B cell (primary cell): ENCODE measurements around the gene SUB1. TPM values are rescaled to one million over a fixed set of nuclear protein-coding genes. Genes with fewer than 3 reads are reported as not detected.
"Not testable (repeated sequence)": the region's sequence is repeated elsewhere in the genome, so short reads cannot be mapped to it uniquely, and the experiment has no call there.

ENCODE experiments used
- ATAC-seq: fragments of 200-7000 bp; cut with Tn5 transposase; one replicate; pipeline ENCODE4 v1.10.0; 2021; ENCODE audit warnings: low read depth, mild to moderate bottlenecking, moderate number of reproducible peaks, moderate library complexity
- CTCF ChIA-PET: fragments of 350-600 bp; sonication (Branson Sonifier 250); formaldehyde crosslinking; loops from one replicate; lab custom pipeline; 2021; ENCODE audit warnings: antibody characterized with exemption, inconsistent platforms; lab: Charles Lee
- POLR2A ChIA-PET: fragments of 350-600 bp; sonication (Branson Sonifier 250); formaldehyde crosslinking; loops from one replicate; lab custom pipeline; 2021; ENCODE audit warnings: antibody characterized with exemption; lab: Charles Lee
- DNase-seq: peaks from one replicate; pipeline ENCODE4 v3.0.0; 2013
- H2AFZ ChIP-seq: 2 replicates; pipeline ENCODE4 v1.6.1; 2012; ENCODE audit warnings: mild to moderate bottlenecking, low read depth, low read length; ENCODE audit not compliant: insufficient read depth, poor library complexity, severe bottlenecking
- H3K27ac ChIP-seq, 2 donors: 1 replicate in 1 of 2; 2 replicates in 1 of 2; pipeline ENCODE4 v1.5.1; 2012 to 2013; ENCODE audit warnings: low read length in 2 of 2, mild to moderate bottlenecking in 2 of 2, moderate library complexity in 1 of 2
- H3K27me3 ChIP-seq, 4 experiments: fragments of 200-600 bp in 1 of 4; sonication (generic) in 1 of 4; replicated peaks in 1 of 4; 1 replicate in 2 of 4; 2 replicates in 2 of 4; pipeline versions ENCODE4 v1.6.1 to v1.7.0; 2013 to 2016; ENCODE audit warnings: low read length in 3 of 4, mild to moderate bottlenecking in 2 of 4, mixed read lengths in 1 of 4, moderate library complexity in 1 of 4; ENCODE audit not compliant: insufficient read depth in 4 of 4, control insufficient read depth in 3 of 4; ENCODE audit errors: control extremely low read depth in 1 of 4
- H3K36me3 ChIP-seq, 2 experiments: replicated peaks in 1 of 2; 1 replicate in 1 of 2; 2 replicates in 1 of 2; pipeline versions ENCODE4 v1.6.1 to v1.7.1; 2013; ENCODE audit warnings: low read length in 1 of 2; ENCODE audit not compliant: insufficient read depth in 2 of 2, control insufficient read depth in 1 of 2; ENCODE audit errors: control extremely low read depth in 1 of 2, extremely low read depth in 1 of 2
- H3K4me1 ChIP-seq, 2 donors: fragments of 200-600 bp in 1 of 2; sonication (generic) in 1 of 2; 1 replicate in 1 of 2; 2 replicates in 1 of 2; pipeline versions ENCODE4 v1.5.1 to v1.6.1; 2013 to 2017; ENCODE audit warnings: low read length in 2 of 2; ENCODE audit not compliant: control insufficient read depth in 2 of 2, insufficient read depth in 2 of 2
- H3K4me2 ChIP-seq: replicated peaks from 2 replicates; pipeline ENCODE3; 2012; ENCODE audit warnings: mild to moderate bottlenecking, low read depth, low read length; ENCODE audit not compliant: poor library complexity, severe bottlenecking
- H3K4me3 ChIP-seq, 5 experiments: fragments of 200-600 bp in 1 of 5; sonication (generic) in 1 of 5; 1 replicate in 3 of 5; 2 replicates in 2 of 5; pipeline versions ENCODE4 v1.5.1 to v1.7.0; 2011 to 2016; ENCODE audit warnings: low read length in 4 of 5, mild to moderate bottlenecking in 4 of 5, low read depth in 2 of 5, control low read depth in 1 of 5, moderate library complexity in 1 of 5; ENCODE audit not compliant: insufficient read depth in 1 of 5; ENCODE audit errors: control extremely low read depth in 1 of 5, extremely low read depth in 1 of 5
- H3K79me2 ChIP-seq: fragments of 200-600 bp; sonication (generic); one replicate; pipeline ENCODE4 v1.6.0; 2016; ENCODE audit warnings: low read length; ENCODE audit not compliant: control insufficient read depth, insufficient read depth
- H3K9ac ChIP-seq: fragments of 200-600 bp; sonication (generic); 2 replicates; pipeline ENCODE4 v1.6.1; 2017; ENCODE audit warnings: mild to moderate bottlenecking, low read length, moderate library complexity
- H3K9me3 ChIP-seq, 3 donors: one replicate each; pipeline versions ENCODE4 v1.6.1 to v1.7.1; 2013; ENCODE audit warnings: low read length in 2 of 3; ENCODE audit not compliant: control insufficient read depth in 2 of 3, insufficient read depth in 1 of 3; ENCODE audit errors: control extremely low read depth in 1 of 3
- H4K20me1 ChIP-seq: 2 replicates; pipeline ENCODE4 v1.6.0; 2012; ENCODE audit warnings: mild to moderate bottlenecking, low read length; ENCODE audit not compliant: insufficient read depth, control insufficient read depth, poor library complexity, severe bottlenecking
- H3K27ac Mint-ChIP-seq: one replicate; pipeline ENCODE4 v1.8.0; 2021; ENCODE audit warnings: mixed read lengths
- H3K27me3 Mint-ChIP-seq: one replicate; pipeline ENCODE4 v1.8.0; 2021; ENCODE audit warnings: mixed read lengths
- H3K4me1 Mint-ChIP-seq: one replicate; pipeline ENCODE4 v1.8.0; 2021; ENCODE audit warnings: mixed read lengths
- H3K4me3 Mint-ChIP-seq: one replicate; pipeline ENCODE4 v1.8.0; 2021; ENCODE audit warnings: mixed read lengths
- H3K9me3 Mint-ChIP-seq: one replicate; pipeline ENCODE4 v1.8.0; 2022; ENCODE audit warnings: mixed read lengths; ENCODE audit not compliant: insufficient read depth
- EZH2 ChIP-seq: IDR thresholded peaks from 2 replicates; pipeline ENCODE4 v1.6.1; 2012; ENCODE audit warnings: borderline replicate concordance, low read depth, mild to moderate bottlenecking, moderate library complexity, low read length; ENCODE audit not compliant: insufficient read depth, poor library complexity, severe bottlenecking
- WGBS: methylation state at CpG from one replicate; pipeline ENCODE4 v1.1.5; 2013; ENCODE audit warnings: missing lambda C conversion rate; ENCODE audit not compliant: insufficient coverage; 5-methylcytosine and 5-hydroxymethylcytosine counted together
- intact Hi-C: fragments of 100-400 bp; cut with micrococcal nuclease; formaldehyde crosslinking; loops from one replicate; pipeline ENCODE4 v1.10.0; 2022
- polyA plus RNA-seq: library from polyadenylated mRNA; depleted of rRNA; stranded (reverse); fragments of >200 nt; gene quantifications from 2 replicates; pipeline ENCODE4 v1.2.3, GENCODE V29; 2012
- total RNA-seq, 2 donors: library from RNA; stranded (reverse); fragments of 120-200 nt in 1 of 2; gene quantifications; 1 replicate in 1 of 2; 2 replicates in 1 of 2; pipeline versions ENCODE4 v1.2.3 to v1.2.4, GENCODE V29; 2013 to 2022
- TF ChIP-seq, protein P1 (sequence below): fragments of 200-600 bp; IDR thresholded peaks from one replicate; pipeline ENCODE4 v1.8.0; 2022; ENCODE audit warnings: antibody characterized with exemption, mild to moderate bottlenecking

Gene SUB1
- total and polyA plus RNA-seq, 2 donors (not counting 1 experiment from before 2014, with no cell fraction given), result 55.4 to 117 TPM

DNA sequence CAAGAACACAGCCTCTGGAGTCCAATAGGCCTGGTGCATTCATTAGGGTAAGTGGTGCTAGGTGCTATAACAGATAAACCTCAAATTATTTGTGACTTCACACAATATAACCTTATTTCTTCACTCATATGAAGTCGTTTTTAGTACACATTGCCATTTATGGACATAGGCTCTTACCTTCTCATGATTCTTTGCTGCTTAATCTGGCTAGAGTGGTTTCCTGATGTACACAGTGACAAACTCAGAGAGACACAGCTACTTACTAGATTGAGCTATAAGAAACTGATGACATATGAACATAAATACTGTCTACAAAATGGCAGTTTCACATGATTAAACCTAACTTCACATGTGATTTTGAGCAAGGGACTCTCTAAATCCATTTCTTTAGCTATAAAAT lies 14.2 kb upstream of the SUB1 start:
- Mint-ChIP-seq H3K9me3 (no peaks in the 10 kb centered on the region), H3K27me3 (no peaks in the 10 kb centered on the region), H3K27ac (no peak overlapping the region), H3K4me1 (peaks cover 20% of the 10 kb centered on the region), H3K4me3 (no peak overlapping the region)
- H3K4me1 ChIP-seq, result peaks cover 23 to 34% of the 10 kb centered on the region in 2 donors
- H3K4me3 ChIP-seq, result no peak overlapping the region
- DNase-seq (no peak), ATAC-seq (no peak)
- POLR2A ChIA-PET, result no interaction called here
- no peak overlapping the region for H3K27ac ChIP-seq
- TF ChIP-seq, protein P1, sequence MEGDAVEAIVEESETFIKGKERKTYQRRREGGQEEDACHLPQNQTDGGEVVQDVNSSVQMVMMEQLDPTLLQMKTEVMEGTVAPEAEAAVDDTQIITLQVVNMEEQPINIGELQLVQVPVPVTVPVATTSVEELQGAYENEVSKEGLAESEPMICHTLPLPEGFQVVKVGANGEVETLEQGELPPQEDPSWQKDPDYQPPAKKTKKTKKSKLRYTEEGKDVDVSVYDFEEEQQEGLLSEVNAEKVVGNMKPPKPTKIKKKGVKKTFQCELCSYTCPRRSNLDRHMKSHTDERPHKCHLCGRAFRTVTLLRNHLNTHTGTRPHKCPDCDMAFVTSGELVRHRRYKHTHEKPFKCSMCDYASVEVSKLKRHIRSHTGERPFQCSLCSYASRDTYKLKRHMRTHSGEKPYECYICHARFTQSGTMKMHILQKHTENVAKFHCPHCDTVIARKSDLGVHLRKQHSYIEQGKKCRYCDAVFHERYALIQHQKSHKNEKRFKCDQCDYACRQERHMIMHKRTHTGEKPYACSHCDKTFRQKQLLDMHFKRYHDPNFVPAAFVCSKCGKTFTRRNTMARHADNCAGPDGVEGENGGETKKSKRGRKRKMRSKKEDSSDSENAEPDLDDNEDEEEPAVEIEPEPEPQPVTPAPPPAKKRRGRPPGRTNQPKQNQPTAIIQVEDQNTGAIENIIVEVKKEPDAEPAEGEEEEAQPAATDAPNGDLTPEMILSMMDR, result no peak
- no peak for TF ChIP-seq EZH2
- no peak overlapping the region for H3K9ac ChIP-seq
- intact Hi-C loops, result no loop called here
- CTCF ChIA-PET, result interaction anchor here (1.2 kb wide), 1 partner anchor 19 kb away, joined by 6 read pairs; no protein-coding TSS in a partner anchor
- no peaks in the 10 kb centered on the region for H3K36me3 ChIP-seq
- H3K79me2 ChIP-seq, result no peaks in the 10 kb centered on the region
- H3K4me2 ChIP-seq, result no peak overlapping the region
- no peaks in the 10 kb centered on the region for H3K27me3 ChIP-seq
- WGBS, result no CpG with 5 or more reads among the region's 1 CpG
- H4K20me1 ChIP-seq, result no peaks in the 10 kb centered on the region
- no peaks in the 10 kb centered on the region for H3K9me3 ChIP-seq
- no peak overlapping the region for H2AFZ ChIP-seq

DNA sequence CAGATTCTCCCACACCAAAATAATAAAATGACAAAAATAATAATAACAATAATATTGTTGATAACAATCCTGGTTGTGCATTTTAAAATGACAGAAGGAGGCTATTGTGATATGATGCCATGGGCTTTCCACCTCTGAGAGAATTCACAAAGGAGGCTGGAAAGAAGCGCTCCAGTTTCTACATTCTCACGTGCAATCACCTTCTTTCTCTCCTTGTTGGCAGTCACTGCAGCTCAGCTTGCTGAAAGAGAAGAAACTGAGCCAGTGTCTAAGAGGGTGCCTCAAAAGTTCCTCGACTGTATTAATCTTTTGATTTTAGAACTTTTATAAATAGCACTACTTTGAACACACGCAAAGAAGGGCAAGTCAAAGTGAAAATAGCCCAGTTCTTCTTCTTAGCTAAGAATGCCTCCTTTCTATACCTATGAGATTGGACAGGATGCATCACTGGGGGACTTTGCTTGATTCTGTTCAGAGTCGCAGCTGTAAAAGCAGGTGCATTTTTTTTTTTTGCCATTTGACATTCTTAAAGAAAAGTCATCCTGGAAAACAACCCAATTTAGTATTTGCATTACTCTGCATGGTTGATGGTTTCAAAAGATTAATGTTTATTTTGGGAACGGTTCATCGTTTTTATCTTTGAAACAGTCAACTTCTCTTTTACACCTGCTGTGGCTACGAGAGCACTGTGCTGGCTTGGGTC lies 12.4 kb upstream of the SUB1 start:
- no peaks in the 10 kb centered on the region for H3K79me2 ChIP-seq
- peak overlapping the region; percentile 26 for H3K9ac ChIP-seq
- H3K27ac ChIP-seq, result peak overlapping the region; percentile 35 to 49
- Mint-ChIP-seq H3K27ac (peak overlapping the region; percentile 26), H3K27me3 (no peaks in the 10 kb centered on the region), H3K4me1 (peaks cover 22% of the 10 kb centered on the region), H3K4me3 (peak overlapping the region; percentile 50), H3K9me3 (no peaks in the 10 kb centered on the region)
- POLR2A ChIA-PET, result interaction anchor here (0.6 to 0.7 kb wide), 2 partner anchors 11 to 13 kb away, joined by 3 to 6 read pairs; no protein-coding TSS in a partner anchor
- H3K4me2 ChIP-seq, result peak overlapping the region; percentile 47
- no CpG with 5 or more reads among the region's 8 CpGs for WGBS
- CTCF ChIA-PET, result interaction anchor here (0.7 to 1.9 kb wide), 5 partner anchors 15 to 86 kb away, joined by 3 to 10 read pairs (median 3); no protein-coding TSS in a partner anchor
- H3K4me1 ChIP-seq, result peaks cover 23 to 34% of the 10 kb centered on the region in 2 donors
- H3K27me3 ChIP-seq, result no peaks in the 10 kb centered on the region
- peak overlapping the region; percentile 5 to 27 (median 7) for H3K4me3 ChIP-seq
- no peaks in the 10 kb centered on the region for H3K36me3 ChIP-seq
- no peaks in the 10 kb centered on the region for H4K20me1 ChIP-seq
- TF ChIP-seq, protein P1, result no peak
- TF ChIP-seq EZH2, result no peak
- intact Hi-C loops, result no loop called here
- H2AFZ ChIP-seq, result peak overlapping the region; percentile 29
- DNase-seq (peak; percentile 59), ATAC-seq (peak; percentile 80)
- H3K9me3 ChIP-seq, result no peaks in the 10 kb centered on the region

DNA sequence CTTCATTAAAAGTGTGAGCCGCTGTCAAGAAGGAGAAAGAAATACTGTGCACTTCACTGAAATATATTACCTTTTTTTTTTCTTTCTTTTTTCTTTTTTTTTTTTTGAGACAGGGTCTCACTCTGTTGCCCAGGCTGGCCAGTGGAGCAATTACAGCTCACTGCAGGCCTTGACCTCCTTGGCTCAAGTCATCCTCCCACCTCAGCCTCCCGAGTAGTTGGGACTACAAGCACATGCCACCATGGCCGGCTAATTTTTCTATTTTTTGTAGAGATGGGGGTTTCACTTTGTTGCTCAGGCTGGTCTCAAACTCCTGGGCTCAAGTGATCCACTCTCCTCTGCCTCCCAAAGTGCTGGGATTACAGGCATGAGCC lies 11.9 kb upstream of the SUB1 start:
- intact Hi-C loops, H3K9me3 Mint-ChIP-seq, ATAC-seq, H3K79me2 ChIP-seq, H3K36me3 ChIP-seq, H2AFZ ChIP-seq, DNase-seq, H3K27me3 ChIP-seq, H3K9ac ChIP-seq, H3K27me3 Mint-ChIP-seq, H3K9me3 ChIP-seq, H4K20me1 ChIP-seq, H3K27ac Mint-ChIP-seq: not testable (repeated sequence)
- Mint-ChIP-seq H3K4me3 (peak overlapping the region; percentile 50), H3K4me1 (peaks cover 24% of the 10 kb centered on the region)
- Histone ChIP-seq H3K4me2 (peak overlapping the region; percentile 47), H3K27ac (peak overlapping the region in 1 of 2 donors; percentile 49), H3K4me1 (peaks cover 27 to 39% of the 10 kb centered on the region in 2 donors), H3K4me3 (peak overlapping the region in 1 of 5 experiments; percentile 20)
- ChIA-PET CTCF (interaction anchor here (0.7 to 1.9 kb wide), 6 partner anchors 9 to 86 kb away, joined by 3 to 10 read pairs (median 4); no protein-coding TSS in a partner anchor), POLR2A (interaction anchor here (0.9 kb wide), 1 partner anchor 11 kb away, joined by 3 read pairs; no protein-coding TSS in a partner anchor)
- no CpG with 5 or more reads among the region's 3 CpGs for WGBS
